Hematopoietic multipotent progenitor cell treated with erythropoietin and hydrocortisone succinate and interleukin-3 and kit ligand, for 15 days (in vitro differentiated cells): Measurements from ENCODE around the gene PTPRD.

Experiments used
- DNase-seq: peaks from one replicate; pipeline ENCODE4 v3.0.0-alpha.2; 2015; ENCODE audit warnings: low spot score

PTPRD gene

GRCh38 chr9:8494571-8494970 lies 2118.2 kb downstream of the PTPRD start:
- DNase-seq: no peak

DNA sequence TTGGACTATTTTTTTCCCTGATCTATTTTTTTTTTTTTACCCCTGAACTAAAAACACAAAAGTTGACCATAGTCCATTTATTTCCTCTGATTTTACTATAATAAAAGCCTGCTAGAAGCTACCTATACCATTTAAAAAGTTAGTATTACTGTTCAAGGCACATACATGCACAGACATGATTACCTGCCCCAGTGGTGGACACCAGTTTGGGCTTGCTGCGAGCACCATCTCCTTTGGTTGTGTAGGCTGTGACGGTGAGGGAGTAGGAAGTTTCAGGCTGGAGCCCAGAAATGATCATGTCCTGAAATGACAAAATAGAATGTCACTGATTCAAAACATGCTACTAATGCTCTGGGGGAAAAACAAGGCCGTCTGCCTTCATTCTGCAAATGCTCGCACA lies 2120.1 kb downstream of the PTPRD start:
- no peak for DNase-seq

GRCh38 chr9:8492024-8492423 lies 2120.8 kb downstream of the PTPRD start:
- no peak for DNase-seq

DNA sequence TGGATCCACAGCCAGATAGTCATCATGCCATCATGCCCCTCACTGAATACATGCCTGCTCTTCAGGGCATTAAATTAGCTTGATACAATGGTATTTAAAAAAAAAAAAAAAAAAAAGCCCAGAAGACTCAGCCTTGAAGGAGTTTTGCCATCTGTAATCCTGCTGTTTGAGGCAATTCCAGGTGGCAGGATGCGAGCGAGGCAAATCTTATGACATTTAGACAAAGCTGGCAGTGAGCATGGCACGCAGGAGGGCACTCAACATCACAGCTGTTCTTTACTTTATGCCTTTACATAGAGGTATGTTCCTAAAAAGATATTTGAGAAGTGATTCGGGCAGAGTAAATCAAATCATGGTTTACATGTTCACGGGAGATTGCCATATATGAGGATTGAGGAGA lies 2121.2 kb downstream of the PTPRD start:
- DNase-seq: no peak

GRCh38 chr9:8489835-8490234 lies 2123.0 kb downstream of the PTPRD start:
- DNase-seq: no peak

DNA sequence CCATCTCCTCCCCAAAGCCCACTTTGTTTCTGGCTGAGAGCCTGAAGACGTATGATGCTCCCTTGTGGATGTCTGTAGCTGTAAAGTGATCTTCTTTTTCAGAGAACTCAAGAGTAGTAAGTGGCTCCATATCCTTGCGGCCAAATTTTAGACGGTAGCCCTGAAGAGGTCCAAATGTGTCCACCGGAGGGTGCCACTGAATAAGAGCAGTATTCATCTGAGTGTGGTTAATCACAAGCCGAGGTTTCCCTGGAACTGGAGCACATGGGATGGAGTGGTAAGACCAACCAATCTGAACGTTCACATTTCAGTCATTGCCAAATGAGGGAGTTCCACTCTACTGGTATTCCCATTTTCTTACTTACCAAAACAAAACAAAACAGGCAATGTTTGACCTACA lies 2126.7 kb downstream of the PTPRD start:
- DNase-seq: no peak

DNA sequence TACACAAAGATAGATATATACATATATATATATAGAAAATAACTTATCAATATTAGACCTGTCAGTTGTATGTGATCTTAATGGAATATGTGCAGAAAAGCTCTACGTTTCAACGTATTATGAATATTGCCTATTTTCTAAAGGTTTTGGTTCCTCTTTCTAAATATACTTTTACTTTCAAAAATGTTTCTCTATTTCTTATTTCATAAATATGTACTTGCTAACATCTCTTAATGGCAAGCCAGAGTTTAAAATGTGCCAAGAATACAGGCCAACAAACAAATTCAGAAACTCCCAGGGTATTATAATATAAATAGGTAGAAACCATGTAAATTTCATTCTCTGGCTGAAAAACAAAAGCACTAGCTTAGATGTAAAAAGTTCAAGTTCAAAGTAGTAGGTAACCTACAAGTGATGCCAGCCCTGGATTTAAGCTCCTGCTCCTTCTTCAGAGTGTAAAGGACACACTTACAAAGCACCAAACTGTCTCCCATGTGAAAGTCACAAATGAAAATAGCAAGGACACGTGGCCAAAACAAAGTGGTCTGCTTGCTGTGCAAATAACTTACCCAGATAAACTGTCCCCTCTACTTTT lies 2128.1 kb downstream of the PTPRD start:
- no peak for DNase-seq

DNA sequence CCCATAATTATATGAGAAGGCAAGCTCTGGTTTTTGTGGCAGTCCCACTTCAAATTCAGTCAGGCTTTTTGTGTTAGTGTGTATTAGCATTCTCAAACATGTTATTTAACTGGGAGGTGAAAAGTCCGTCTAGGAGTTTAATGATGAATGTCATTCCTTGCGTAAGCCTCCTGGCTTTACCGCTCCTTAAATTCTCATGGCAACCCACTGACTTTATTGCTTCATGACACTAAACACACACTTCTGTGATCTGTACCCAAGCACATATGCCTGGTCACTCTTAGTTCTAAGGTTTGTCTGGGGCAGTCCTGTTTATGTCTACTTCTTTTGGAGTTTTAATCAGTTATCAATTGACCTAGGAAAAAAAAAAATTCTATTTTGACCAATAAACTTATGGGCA lies 2135.4 kb downstream of the PTPRD start:
- DNase-seq: no peak

GRCh38 chr9:8474937-8475336 lies 2137.9 kb downstream of the PTPRD start:
- DNase-seq: no peak

DNA sequence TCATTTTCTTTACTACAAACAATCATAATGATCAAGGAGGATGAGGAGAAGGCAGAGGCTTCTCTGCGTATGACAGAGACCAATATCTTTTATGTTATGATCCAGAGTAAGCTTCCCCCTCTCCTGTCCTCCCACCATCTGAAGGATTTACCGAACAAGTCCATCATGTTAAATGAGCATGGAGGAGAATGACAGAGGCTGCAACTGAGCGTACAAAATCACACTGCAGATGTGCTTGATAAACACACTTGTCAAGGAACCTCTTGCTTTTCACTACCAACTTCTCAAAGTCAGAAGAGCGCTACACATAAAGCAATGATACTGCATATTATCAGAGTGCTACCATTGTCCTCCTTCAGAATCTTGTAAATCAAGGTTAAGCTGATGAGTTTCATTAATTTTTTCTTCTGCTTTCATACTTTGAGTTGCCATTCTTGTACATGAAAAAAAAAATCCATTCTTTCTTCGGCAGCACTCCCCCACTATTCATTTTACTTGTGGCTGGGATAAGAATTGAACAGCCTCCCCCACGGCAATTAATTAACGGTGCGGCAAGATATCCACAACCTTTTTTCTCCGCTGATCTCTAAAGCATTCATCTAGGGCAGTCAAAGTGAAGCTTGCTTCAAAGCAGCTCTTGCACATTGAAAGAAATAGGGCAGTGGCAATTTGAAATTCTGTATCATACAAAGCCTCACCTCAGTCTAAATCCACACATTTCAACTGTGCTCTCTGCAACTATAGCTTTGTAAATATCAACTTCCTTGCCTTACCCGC lies 2139.4 kb downstream of the PTPRD start:
- no peak for DNase-seq

DNA sequence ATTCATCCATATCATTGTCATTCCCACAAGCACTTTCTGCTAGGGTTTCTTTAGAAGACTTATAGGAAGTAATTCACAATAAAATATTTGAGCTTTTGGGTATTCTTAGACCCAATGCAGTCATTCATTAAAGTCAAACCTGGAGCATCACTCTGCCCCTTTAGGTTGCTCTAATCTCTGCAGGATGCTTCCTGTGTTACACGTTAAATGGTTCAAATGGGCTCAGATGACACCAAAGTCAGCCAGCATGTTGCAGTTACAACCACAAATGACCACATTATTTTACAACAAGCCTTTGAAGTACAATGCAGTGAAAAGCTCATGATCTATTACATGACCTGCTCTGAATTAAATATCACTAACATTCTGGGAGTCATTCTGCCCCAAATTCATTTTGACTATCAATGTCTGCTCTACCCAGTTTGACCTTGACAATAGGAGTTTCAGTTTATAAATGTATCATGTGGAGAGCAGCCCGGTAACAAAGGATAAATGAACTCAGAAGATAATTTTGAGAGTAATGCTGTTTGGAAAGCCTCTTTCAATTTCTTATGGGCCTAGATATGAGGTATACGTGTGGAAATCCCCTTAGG lies 2144.7 kb downstream of the PTPRD start:
- DNase-seq: no peak

DNA sequence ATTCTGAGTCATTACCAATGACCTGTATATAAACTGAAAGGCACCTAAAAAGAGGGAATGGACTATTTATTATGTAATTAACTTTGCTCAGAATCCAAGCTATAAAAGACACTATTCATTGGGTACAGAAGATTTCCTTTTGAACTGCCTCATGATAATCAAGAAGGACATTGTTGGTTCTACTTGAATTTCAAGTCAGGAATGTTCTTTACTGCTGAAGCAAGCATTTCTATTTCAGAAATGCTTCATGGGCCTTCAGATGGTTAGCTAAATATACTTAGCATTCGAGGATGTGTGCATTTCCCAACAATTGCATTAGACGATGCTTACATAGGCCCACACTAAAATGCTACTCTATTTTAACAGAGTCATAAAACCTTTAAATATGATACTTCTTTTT lies 2155.0 kb downstream of the PTPRD start:
- DNase-seq: no peak

- DNase-seq: no peak
These were observed 2155.7 kb downstream of the PTPRD start for GRCh38 chr9:8457055-8457454.

DNA sequence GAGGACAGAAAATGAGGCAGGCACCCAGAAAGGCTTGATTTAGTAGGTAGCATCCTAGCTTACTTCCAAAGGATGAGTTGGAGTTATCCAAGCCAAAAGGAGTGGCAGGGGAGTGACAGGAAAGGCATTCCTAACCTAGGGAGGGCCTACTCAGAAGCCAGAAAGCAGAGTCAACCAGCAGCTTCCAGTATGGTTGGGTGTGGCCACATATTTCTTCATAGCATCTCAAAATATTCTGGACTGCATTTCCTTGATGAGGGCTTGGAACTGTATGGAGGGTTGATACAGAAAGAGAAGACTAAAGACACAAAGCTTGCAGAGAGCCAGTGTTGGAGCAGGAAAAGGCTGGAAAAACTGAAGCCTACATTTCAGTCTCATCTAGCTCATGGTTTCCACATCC lies 2156.5 kb downstream of the PTPRD start:
- no peak for DNase-seq

DNA sequence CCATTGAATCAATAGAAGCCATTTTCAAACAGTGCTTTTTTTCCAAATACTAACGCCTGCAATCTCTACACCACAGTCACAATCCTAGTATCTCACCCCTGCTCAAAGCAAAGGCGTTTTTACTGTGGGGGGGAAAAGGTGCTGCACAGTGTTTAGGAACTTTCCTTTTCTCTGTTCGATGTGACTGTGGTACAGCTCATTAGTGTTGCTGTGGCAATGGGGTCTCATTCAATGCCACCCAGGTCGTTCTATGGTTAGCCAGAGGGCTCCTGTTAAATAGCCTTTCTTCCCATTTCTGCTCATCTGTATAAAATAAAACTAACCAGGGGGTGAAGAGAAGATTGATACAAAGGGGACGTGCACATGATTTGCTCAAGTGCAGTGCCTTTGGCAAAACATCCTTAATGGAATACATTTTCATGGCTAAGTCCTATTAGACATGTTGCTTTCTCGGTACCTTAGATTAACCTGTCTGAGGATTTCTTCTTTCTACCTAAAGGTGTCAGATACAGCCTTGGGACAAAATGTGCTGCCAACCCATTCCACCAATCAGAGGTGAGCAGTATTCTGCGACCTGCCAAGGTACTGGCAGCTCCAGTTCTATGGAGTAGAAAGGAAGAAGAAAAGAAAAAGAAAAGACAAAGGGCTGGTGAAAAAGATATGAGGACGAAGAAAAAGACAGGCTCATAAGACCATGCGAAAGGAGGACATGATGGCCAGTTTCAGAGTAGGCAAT lies 2161.8 kb downstream of the PTPRD start:
- no peak for DNase-seq

- DNase-seq: no peak
These were observed 2164.6 kb downstream of the PTPRD start for GRCh38 chr9:8448226-8448625.

DNA sequence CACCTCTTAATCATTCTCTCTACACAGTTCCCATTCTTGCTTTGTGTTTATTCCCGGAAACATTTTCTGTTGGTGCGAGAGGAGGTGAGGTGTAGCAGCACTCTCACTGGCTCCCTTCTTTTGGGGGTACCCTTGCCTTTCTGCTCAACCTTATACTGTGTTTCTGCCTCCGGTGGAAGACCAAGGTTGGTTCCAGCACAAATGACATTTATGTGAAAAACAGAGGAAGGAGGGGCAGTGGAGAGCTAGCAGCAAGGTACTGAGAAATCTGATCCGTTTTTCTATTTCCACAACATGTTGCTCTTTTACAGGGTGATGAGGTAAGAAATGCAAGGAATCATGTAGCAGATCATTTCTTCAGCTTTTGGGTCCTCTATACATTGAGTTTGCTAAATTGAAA lies 2165.2 kb downstream of the PTPRD start:
- no peak for DNase-seq

DNA sequence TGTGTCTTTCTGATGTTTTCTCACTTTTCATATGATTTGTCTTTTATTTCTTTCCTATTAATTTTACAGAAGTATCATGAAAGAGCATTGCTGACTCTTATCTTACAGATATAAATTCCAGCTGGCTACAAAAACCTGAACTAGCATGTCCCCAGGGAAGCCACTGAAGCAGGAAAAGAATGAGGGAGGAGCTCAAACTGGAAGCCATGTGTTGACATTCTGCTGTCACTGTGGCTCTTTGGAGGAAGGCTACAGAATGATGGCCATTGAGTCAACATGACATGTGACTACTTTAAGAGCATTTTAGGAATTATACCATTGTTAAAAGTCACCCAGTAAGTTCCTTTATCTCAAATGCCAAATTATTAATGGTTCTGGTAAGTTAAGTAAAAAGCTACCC lies 2174.9 kb downstream of the PTPRD start:
- DNase-seq: no peak

GRCh38 chr9:8437259-8437658 lies 2175.5 kb downstream of the PTPRD start:
- no peak for DNase-seq

- DNase-seq: no peak
These were observed 2176.0 kb downstream of the PTPRD start for GRCh38 chr9:8436786-8437185.

DNA sequence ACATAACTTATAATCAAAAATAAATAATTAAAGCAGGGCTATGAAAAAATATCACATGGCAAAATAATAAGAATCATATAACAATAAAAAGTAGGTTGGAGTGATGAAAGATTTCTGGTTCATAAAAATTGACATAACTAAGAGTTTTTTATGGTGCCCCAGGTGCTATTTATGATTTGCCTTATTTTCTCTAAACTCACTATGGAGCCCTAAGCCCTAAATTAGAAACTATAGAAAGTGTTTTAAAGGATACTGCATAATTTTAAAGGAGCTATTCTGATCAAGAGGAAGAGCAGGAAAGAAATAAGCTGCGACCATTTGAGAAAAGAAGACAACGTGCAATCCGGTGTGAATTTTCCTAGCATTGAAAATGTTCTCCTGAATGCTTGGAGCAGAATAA lies 2178.2 kb downstream of the PTPRD start:
- DNase-seq: no peak

DNA sequence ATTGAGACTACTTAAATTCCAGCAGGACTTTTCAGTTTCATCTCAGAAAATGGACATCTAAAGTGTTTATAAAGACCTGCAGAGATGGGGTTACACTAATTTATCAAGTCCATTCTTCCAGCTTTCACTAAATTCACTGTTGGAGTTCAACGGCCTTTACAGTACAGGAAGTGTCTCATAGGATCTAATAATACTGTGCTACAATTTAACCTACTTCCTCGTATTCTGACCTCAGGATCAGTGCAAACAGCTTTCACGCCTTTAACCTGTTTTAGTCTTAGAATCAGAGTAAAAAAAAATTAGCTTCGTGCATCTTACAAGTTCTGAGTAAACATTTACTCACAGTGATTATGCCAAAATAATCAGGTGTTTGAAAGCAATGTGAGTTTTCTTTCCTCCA lies 2180.6 kb downstream of the PTPRD start:
- no peak for DNase-seq

DNA sequence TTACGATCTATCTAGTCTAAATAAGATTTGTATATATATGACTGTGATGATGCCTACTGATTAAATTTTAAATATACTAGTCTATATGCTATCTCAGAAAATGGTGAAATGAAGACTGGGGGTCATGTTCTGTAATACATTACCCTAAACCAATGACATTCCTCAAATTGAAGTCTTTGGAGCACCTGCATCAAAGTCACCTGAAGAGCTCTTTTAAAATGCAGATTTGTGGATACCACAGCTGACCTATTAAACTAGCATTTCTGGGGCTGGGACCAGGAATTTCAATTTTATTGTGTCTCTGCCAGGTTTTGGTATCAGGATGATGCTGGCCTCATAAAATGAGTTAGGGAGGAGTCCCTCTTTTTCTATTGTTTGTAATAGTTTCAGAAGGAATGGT lies 2181.3 kb downstream of the PTPRD start:
- no peak for DNase-seq
